Effector memory CD8-positive, alpha-beta T cell (primary cell): ENCODE measurements around the gene UGT1A4.
"Not testable (repeated sequence)": the region's sequence is repeated elsewhere in the genome, so short reads cannot be mapped to it uniquely, and the experiment has no call there.

Source experiments
- ATAC-seq: fragments of 150-1000 bp; cut with Tn5 transposase; replicated peaks from 2 replicates; pipeline ENCODE4 v1.10.0; 2021; ENCODE audit warnings: mild to moderate bottlenecking, moderate library complexity
- DNase-seq, 3 experiments: peaks; one replicate each; pipeline ENCODE4 v3.0.0; 2021
- H3K27ac Mint-ChIP-seq, 2 donors: one replicate each; pipeline ENCODE4 v1.8.0; 2022; ENCODE audit warnings: mild to moderate bottlenecking in 2 of 2, mixed read lengths in 2 of 2, moderate library complexity in 2 of 2
- H3K27me3 Mint-ChIP-seq, 2 donors: one replicate each; pipeline ENCODE4 v1.8.0; 2022; ENCODE audit warnings: mixed read lengths in 2 of 2
- H3K36me3 Mint-ChIP-seq: one replicate; pipeline ENCODE4 v1.8.0; 2022; ENCODE audit warnings: mild to moderate bottlenecking, moderate library complexity, mixed read lengths; ENCODE audit not compliant: insufficient read depth
- H3K4me1 Mint-ChIP-seq, 2 donors: one replicate each; pipeline ENCODE4 v1.8.0; 2022; ENCODE audit warnings: low read depth in 2 of 2, mixed read lengths in 2 of 2
- H3K4me3 Mint-ChIP-seq, 2 donors: one replicate each; pipeline ENCODE4 v1.8.0; 2022; ENCODE audit warnings: mild to moderate bottlenecking in 2 of 2, mixed read lengths in 2 of 2, moderate library complexity in 2 of 2
- H3K9me3 Mint-ChIP-seq, 2 donors: one replicate each; pipeline ENCODE4 v1.8.0; 2022; ENCODE audit warnings: mixed read lengths in 2 of 2

The UGT1A4 gene

GRCh38 chr2:233707940-233708644 is 10.4 kb upstream of the UGT1A4 start:
- Mint-ChIP-seq H3K27ac (no peak overlapping the region), H3K27me3 (peaks cover 70 to 74% of the 10 kb centered on the region in 2 donors), H3K9me3 (peaks cover 0 to 2% of the 10 kb centered on the region in 2 donors), H3K4me1 (no peaks in the 10 kb centered on the region), H3K4me3 (no peak overlapping the region), H3K36me3 (no peaks in the 10 kb centered on the region)
- DNase-seq (no peak), ATAC-seq (no peak)

- no peak for ATAC-seq
- H3K27me3 Mint-ChIP-seq: peaks cover 75 to 79% of the 10 kb centered on the region in 2 donors
Measured at GRCh38 chr2:233708942-233709341, 9.6 kb upstream of the UGT1A4 start.

DNA sequence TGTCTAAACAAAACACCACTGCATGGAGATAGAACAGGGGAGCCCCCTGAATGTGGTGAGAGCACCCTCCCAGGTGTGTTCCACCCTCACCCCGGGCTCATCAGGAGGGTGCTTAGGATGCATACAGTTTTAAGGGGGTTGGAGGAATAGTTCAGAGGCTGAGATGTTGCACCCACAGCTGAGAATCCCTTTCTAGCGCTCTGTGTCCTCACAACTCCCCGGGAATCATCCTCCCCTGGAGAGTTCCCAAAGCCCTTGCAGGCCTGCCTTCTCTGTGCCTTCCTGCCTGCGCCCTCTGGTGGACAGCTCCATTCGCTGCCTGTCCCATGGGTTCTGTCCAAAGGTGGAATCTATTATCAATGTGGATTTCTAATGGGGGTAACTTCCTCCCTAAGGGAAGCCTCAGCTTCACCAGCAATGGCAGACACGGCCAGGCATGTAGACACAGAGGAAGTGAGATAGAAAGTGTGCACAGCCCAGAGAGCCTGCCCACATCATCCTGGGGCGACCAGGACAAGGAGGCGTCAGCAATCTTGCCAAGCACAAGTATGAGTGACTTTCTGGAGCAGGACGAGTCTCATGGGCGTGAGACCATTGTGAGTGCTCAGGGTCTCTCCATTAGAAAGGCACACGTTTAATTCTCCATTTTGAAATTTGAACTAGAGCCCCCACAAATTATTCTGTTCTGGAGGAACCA is 7.1 kb upstream of the UGT1A4 start:
- Mint-ChIP-seq H3K27ac (no peak overlapping the region), H3K4me3 (no peak overlapping the region), H3K4me1 (no peaks in the 10 kb centered on the region), H3K27me3 (peaks cover 67 to 90% of the 10 kb centered on the region in 2 donors), H3K36me3 (peaks cover 3% of the 10 kb centered on the region), H3K9me3 (no peaks in the 10 kb centered on the region)
- ATAC-seq (peak; percentile 46), DNase-seq (peak; percentile 48 to 64 (median 63))

More at GRCh38 chr2:233708942-233709341, 9.6 kb upstream of the UGT1A4 start:
- peaks cover 0 to 2% of the 10 kb centered on the region in 2 donors for H3K9me3 Mint-ChIP-seq
- no peak for DNase-seq
- H3K4me3 Mint-ChIP-seq: no peak overlapping the region
- H3K4me1 Mint-ChIP-seq: no peaks in the 10 kb centered on the region
- H3K27ac Mint-ChIP-seq: no peak overlapping the region
- peaks cover 3% of the 10 kb centered on the region for H3K36me3 Mint-ChIP-seq

DNA sequence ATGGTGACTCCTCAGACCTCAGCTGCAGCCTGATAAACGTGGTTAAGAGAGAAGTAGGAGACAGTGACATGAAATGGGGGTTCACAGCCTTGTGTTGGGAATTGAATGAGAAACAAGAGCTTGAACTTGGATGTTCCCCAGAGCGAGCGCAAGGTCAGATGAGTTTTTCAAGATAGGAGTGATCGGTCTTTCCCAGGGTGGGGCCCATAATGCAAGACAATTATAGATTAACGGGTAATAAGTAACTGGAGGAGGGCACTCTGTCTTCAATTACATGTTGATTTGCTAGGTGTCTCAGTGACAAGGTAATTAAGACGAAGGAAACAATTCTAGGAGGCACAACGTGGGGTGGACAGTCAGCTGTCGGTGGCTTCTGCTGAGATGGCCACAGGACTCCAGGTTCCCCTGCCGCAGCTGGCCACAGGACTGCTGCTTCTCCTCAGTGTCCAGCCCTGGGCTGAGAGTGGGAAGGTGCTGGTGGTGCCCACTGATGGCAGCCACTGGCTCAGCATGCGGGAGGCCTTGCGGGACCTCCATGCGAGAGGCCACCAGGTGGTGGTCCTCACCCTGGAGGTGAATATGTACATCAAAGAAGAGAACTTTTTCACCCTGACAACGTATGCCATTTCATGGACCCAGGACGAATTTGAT is 5.8 kb upstream of the UGT1A4 start, which contains the start of gene UGT1A5:
TSS of gene UGT1A5 (plus strand) at position 297 of the 651 bp plus-strand sequence. CDS start at position 382, 85 bp downstream.
- Mint-ChIP-seq H3K9me3 (no peaks in the 10 kb centered on the region), H3K36me3 (peaks cover 3% of the 10 kb centered on the region), H3K4me3 (no peak within 1 kb of the TSS), H3K27ac (no peak within 1 kb of the TSS), H3K4me1 (no peaks in the 10 kb centered on the region), H3K27me3 (peaks cover 68 to 93% of the 10 kb centered on the region in 2 donors)
- ATAC-seq: no peak
- DNase-seq: no peak

DNA sequence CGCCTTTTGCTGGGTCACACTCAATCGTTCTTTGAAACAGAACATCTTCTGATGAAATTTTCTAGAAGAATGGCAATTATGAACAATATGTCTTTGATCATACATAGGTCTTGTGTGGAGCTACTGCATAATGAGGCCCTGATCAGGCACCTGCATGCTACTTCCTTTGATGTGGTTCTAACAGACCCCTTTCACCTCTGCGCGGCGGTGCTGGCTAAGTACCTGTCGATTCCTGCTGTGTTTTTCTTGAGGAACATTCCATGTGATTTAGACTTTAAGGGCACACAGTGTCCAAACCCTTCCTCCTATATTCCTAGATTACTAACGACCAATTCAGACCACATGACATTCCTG is 5.3 kb upstream of the UGT1A4 start:
- H3K4me1 Mint-ChIP-seq: no peaks in the 10 kb centered on the region
- H3K9me3 Mint-ChIP-seq: no peaks in the 10 kb centered on the region
- H3K36me3 Mint-ChIP-seq: peaks cover 3% of the 10 kb centered on the region
- no peak overlapping the region for H3K27ac Mint-ChIP-seq
- no peak for DNase-seq
- no peak for ATAC-seq
- H3K4me3 Mint-ChIP-seq: no peak overlapping the region
- peaks cover 68 to 93% of the 10 kb centered on the region in 2 donors for H3K27me3 Mint-ChIP-seq

GRCh38 chr2:233714121-233714520 is 4.4 kb upstream of the UGT1A4 start:
- H3K27me3 Mint-ChIP-seq: peaks cover 70 to 93% of the 10 kb centered on the region in 2 donors

GRCh38 chr2:233728723-233729301 is 10.3 kb downstream of the UGT1A4 start, which contains the start of gene UGT1A3:
Gene UGT1A3, plus strand, starts transcription at chr2:233729042. Its CDS starts 85 bp downstream, at chr2:233729127.
- ATAC-seq (no peak), DNase-seq (no peak)
- H3K36me3 Mint-ChIP-seq: no peaks in the 10 kb centered on the region
- H3K9me3 Mint-ChIP-seq: no peaks in the 10 kb centered on the region
- peaks cover 43 to 67% of the 10 kb centered on the region in 2 donors for H3K27me3 Mint-ChIP-seq
- no peak within 1 kb of the TSS for H3K4me3 Mint-ChIP-seq
- no peak within 1 kb of the TSS for H3K27ac Mint-ChIP-seq
- no peaks in the 10 kb centered on the region for H3K4me1 Mint-ChIP-seq

More at GRCh38 chr2:233714121-233714520, 4.4 kb upstream of the UGT1A4 start:
- Mint-ChIP-seq H3K9me3 (no peaks in the 10 kb centered on the region), H3K4me3 (no peak overlapping the region), H3K36me3 (peaks cover 3% of the 10 kb centered on the region), H3K4me1 (no peaks in the 10 kb centered on the region), H3K27ac (no peak overlapping the region)
- no peak for ATAC-seq
- no peak for DNase-seq

DNA sequence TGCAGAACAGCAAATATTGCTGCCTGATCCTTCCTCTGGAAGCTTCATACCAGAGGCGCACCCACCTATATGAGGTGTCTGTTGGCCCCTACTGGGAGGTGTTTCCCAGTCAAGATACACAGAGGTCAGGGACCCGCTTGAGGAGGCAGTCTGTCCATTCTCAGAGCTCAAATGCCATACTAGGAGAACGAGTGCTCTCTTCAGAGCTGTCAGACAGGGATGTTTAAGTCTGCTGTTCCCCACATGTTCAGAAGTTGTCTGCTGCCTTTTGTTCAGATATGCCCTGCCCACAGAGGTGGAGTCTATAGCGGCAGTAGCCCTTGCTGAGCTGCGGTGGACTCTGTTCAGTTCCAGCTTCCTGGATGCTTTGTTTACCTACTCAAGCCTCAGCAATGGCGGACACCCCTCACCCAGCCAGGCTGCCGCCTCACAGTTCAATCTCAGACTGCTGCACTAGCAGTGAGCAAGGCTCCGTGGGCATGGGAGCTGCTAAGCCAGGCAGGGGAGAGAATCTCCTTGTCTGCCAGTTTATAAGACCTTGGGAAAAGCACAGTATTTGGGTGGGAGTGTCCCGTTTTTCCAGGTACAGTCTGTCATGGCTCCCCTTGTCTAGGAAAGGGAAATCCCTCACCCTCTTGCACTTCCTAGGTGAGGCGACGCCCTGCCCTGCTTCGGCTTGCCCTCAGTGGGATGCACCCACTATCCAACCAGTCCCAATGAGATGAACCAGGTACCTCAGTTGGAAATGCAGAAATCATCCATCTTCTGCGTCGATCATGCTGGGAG is 18.5 kb downstream of the UGT1A4 start:
- not testable (repeated sequence) for H3K4me3 Mint-ChIP-seq, H3K36me3 Mint-ChIP-seq, H3K9me3 Mint-ChIP-seq, H3K27ac Mint-ChIP-seq, DNase-seq, H3K4me1 Mint-ChIP-seq, ATAC-seq
- H3K27me3 Mint-ChIP-seq: peaks cover 66 to 74% of the 10 kb centered on the region in 2 donors

- no peaks in the 10 kb centered on the region for H3K9me3 Mint-ChIP-seq
- ATAC-seq (no peak), DNase-seq (no peak)
- H3K36me3 Mint-ChIP-seq: no peaks in the 10 kb centered on the region
- no peak overlapping the region for H3K27ac Mint-ChIP-seq
- no peaks in the 10 kb centered on the region for H3K4me1 Mint-ChIP-seq
- H3K27me3 Mint-ChIP-seq: peaks cover 45 to 52% of the 10 kb centered on the region in 2 donors
- no peak overlapping the region for H3K4me3 Mint-ChIP-seq
Measured at GRCh38 chr2:233740870-233741269, 22.3 kb downstream of the UGT1A4 start.

DNA sequence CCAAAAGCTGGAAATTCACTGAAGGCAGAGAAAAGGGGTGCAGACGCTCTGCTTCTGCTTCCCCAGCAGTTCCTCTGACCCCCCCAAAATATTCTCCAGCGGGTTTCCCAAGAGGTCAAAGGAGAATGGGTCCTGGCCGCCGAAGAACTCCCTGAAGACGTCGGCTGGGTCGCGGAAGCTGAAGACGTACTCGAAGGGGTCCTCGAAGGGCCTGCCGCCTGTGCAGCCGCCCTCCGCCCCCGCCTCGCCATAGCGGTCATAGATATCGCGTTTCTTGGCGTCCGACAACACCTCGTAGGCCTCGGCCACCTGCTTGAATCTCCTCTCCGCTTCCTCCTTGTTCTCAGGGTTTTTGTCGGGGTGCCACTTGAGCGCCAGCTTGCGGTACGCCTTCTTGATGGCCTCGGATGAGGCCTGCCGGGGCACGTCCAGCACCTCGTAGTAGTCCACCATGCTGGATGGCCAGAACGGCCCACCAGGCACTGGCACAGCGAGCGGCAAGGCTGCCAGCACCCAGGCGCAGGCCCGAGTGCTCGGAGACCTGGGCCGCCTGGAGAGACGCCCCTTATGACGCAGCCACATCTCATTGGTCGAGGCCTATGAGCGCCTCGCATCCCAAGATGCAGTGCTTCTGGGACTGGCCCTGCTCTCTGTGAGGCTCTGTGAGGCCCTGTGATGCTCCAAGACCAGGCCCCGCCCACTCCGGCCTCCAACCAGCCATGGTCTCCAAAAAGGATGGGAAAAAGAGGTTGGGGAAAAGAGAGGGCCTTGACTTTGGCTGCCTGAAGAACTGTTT is 25.1 kb downstream of the UGT1A4 start:
- DNase-seq (no peak), ATAC-seq (no peak)
- Mint-ChIP-seq H3K27me3 (peaks cover 46 to 56% of the 10 kb centered on the region in 2 donors), H3K36me3 (no peaks in the 10 kb centered on the region), H3K27ac (no peak overlapping the region), H3K4me3 (no peak overlapping the region), H3K4me1 (no peaks in the 10 kb centered on the region), H3K9me3 (no peaks in the 10 kb centered on the region)

DNA sequence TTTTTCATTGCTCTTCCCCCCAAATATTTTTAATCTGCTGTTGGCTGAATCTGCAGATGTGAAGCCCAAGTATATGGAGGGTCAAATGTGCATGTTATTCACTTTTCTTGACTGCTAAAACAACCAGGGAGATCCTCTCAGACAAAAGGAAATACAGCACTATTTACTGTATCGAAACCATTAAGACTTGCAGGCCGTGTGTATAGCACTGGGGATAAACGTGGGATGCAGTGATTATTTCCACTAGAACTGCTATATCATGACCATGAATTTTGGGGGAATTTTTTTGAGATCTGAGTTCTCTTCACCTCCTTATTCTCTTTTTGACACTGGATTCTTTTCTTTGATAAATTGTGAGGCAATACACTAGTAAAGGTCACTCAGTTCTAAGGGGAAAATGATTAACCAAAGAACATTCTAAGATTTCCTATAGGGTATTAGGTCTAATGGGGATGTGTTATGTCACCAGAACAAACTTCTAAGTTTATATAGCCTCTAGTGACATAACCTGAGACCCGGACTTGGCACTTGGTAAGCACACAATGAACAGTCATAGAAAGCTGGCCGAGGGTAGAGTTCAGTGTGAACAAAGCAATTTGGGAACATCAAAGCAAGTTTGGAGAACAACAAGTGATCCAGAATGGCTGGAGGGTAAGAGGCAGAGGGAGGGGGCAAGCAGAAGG is 26.7 kb downstream of the UGT1A4 start:
- Mint-ChIP-seq H3K27me3 (peaks cover 50 to 56% of the 10 kb centered on the region in 2 donors), H3K4me3 (no peak overlapping the region), H3K9me3 (peaks cover 0 to 4% of the 10 kb centered on the region in 2 donors), H3K27ac (no peak overlapping the region), H3K4me1 (no peaks in the 10 kb centered on the region), H3K36me3 (no peaks in the 10 kb centered on the region)
- no peak for DNase-seq
- no peak for ATAC-seq

GRCh38 chr2:233745838-233746237 is 27.3 kb downstream of the UGT1A4 start:
- not testable (repeated sequence) for H3K4me3 Mint-ChIP-seq, DNase-seq

More at GRCh38 chr2:233745838-233746237, 27.3 kb downstream of the UGT1A4 start:
- ATAC-seq, H3K36me3 Mint-ChIP-seq, H3K9me3 Mint-ChIP-seq, H3K4me1 Mint-ChIP-seq, H3K27ac Mint-ChIP-seq: not testable (repeated sequence)
- H3K27me3 Mint-ChIP-seq: peaks cover 47 to 59% of the 10 kb centered on the region in 2 donors
